SKM-1 treated with dmso at 0.1 percent for 144 hours (cell line): ENCODE data around the gene CMTR1.
A peak's percentile ranks its signal among the peaks of the same experiment; 100 is the strongest.

Source experiments
- DNase-seq: peaks from one replicate; lab custom pipeline; 2025; ENCODE audit not compliant: unreplicated experiment; lab: John Stamatoyannopoulos, UW

Gene CMTR1

GRCh38 chr6:37477656-37478435 is 44.8 kb downstream of the CMTR1 start:
- DNase-seq: no peak

DNA sequence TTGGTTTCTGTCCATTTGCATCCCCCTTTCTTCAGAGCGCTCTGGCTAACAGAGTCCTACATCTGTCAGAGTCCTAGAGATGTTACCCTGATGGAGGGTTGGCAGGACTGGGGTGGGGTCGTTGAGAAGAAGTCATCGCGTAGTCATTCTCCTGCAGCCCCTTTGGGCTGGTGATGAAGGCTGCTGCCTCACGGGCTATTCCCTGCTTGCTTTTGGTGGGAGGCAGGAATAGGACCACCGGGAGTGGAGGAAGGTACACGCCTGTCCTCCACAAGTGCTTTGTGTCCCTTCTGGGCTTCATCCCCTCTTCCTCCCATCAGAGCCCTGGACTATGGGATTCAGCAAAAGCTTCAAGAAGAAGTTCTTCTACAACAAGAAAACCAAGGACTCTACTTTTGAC is 45.8 kb downstream of the CMTR1 start:
- DNase-seq: no peak

DNA sequence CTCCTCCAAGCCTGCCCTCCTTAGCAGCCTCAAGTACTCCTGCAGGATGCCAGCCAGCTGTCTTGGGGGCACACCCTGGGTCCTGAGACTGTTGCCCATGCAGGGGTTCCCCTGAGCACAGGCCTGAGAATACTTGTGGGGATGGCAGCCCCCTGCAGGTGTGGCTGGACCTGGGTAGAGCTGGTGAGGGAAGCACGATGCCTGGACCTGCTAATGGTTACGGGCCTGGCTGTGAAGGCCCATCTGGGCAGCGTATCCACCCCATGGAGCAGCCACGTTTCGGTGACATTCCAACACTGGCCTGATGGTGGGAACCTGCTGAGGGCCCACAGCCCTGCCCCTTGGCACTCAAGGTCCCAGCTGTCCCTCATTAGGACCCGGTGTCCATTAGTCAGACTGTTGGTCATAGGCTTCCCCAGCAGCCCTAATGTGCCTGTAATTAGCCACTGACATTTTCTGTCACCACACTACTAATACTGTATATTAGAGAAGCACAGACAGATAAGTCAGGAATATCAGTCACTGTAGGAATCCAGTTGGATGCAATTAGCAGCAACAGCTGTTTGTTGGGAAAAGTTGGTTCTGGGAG is 46.3 kb downstream of the CMTR1 start:
- no peak for DNase-seq

DNA sequence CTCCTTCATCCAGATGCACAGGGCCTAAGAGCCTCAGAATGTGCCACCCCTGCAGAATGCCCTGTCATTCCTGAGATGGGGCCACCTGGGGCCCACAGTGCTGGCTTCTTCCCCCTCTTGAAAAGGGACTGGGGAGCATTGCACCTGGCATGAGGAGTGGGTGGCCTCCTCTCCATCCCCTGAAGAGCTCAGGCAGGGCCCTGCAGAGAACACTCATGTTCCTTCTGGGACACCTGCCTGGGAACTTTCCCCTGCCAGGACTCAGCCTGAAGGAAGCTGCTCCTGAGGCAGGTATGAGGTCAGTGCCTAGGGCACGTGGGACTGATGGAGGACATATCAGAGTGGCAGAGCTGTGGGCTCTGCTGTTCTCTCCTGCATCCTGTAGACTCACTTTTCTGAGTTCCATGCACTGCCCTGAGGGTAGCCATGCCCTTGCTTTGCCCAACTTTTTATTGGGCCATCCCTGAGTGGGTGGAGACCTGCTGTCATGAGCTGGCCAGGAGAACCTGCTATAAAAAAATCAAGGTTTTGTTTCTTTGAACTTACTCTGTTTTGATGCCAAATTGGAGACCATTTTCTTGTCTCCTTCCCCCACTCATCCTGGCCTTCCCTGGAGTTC is 47.2 kb downstream of the CMTR1 start:
- no peak for DNase-seq

DNA sequence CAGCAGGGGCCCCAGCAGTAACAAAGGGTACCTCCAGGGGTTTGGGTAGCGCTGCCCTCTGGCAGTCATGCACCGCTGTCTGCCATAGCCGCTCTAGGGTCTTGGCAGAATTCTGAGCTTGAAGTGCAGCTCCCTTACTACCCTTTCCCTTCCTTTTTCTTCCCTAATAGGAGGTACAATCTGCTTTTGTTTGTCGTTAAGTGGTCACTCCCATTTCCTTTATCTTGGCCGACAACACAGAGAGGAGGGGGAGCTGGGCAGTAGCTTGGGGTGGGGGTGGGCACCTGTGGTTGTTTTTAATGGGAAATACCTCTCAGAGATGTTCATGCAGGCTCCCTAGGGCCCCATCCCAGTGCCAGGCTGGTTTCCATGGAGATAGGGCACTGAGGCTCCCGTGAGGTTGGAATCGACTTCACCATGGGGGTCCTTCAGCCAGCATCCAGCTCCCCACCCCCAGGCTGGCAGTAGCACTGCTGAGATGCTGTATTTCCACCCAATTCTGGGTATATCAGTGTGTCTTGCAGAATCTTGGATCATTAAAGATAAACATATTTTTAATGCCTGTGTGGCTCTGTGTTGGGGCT is 48.0 kb downstream of the CMTR1 start:
- DNase-seq: no peak

DNA sequence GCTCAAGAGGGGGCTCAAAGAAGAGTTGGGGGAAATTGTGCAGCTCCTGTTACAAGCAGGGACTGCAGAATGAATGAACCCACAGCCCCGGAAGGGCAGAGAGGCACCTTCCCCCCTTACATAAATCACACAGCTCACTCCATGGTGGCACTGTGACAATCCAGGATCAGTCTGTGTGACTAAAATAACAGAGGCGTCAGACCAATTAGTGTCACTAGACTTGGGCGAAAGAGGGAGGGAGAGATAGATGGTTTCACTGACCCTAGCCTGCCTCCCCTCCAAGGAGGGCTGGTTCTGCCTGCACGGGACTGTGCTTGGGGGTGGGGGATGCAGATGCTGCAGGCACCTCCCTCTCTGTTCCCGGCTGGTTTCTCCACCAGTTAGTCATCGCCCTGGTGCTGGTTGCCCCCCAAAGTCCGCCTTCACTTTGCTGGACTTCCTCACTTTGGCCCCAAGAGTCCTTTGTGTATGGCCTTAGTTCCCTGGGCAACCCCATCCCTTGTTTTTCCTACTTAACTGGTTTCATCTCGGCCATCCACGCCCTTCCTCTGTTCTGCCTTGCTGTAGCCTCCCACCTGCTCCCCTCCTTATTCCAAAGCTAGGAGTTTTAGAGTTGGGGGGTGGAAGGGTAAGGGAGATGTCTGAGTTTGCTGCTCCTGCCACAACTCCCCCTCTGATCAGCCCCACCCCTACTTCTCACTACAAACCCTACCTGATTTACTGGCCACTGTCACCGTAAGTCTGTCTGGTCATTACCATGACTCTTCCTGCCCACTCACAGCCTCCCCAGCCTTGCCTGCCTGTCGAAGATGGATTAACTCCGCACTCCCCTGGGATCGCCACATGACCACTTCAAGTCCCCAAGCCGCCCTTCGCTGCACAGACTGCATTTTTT is 48.9 kb downstream of the CMTR1 start:
- no peak for DNase-seq

- DNase-seq: no peak
Measured at GRCh38 chr6:37482606-37483251, 49.7 kb downstream of the CMTR1 start.

GRCh38 chr6:37483252-37483901 is 50.4 kb downstream of the CMTR1 start:
- no peak for DNase-seq

GRCh38 chr6:37483917-37484785 is 51.1 kb downstream of the CMTR1 start:
- DNase-seq: peak; percentile 22

DNA sequence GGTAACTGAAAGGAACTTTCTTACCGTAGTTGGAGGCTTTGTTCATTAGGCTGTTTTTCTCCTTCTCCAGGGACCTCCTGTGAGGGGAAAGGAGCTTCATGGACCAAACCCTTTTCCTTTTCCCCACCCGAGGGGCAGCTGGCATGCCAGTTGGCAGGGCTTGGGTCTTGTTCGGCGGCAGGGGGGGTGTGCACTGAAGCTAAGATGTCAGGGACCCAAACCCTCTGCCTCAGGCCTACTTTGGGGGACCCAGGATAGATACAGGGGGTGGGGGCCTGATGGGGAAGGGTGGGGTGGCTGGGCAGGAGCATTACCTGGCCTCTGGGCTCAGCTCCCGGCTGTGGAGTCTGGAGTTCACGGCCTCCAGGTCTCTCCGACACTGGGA is 51.8 kb downstream of the CMTR1 start:
- DNase-seq: no peak

DNA sequence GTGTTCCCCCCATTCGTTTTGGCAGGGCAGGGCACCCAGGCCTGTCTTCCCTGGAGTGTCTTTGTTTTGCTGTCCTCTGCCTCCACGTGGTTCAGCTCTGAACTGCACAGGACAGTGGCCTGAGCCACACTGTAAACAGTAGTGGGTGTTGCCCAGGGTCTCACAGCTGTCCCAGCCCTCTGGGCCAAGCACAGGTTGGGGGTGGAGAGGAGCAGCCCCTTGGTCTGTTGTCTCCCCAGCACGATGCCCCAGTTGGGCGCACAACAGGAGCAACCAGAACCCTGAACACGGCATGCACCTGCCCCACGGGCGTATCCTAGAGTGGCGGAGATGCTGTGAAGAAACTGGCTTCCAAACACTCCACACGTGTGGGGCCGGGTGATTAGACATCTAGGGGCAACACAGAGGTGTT is 52.3 kb downstream of the CMTR1 start:
- DNase-seq: no peak

GRCh38 chr6:37486121-37486839 is 53.3 kb downstream of the CMTR1 start:
- no peak for DNase-seq

DNA sequence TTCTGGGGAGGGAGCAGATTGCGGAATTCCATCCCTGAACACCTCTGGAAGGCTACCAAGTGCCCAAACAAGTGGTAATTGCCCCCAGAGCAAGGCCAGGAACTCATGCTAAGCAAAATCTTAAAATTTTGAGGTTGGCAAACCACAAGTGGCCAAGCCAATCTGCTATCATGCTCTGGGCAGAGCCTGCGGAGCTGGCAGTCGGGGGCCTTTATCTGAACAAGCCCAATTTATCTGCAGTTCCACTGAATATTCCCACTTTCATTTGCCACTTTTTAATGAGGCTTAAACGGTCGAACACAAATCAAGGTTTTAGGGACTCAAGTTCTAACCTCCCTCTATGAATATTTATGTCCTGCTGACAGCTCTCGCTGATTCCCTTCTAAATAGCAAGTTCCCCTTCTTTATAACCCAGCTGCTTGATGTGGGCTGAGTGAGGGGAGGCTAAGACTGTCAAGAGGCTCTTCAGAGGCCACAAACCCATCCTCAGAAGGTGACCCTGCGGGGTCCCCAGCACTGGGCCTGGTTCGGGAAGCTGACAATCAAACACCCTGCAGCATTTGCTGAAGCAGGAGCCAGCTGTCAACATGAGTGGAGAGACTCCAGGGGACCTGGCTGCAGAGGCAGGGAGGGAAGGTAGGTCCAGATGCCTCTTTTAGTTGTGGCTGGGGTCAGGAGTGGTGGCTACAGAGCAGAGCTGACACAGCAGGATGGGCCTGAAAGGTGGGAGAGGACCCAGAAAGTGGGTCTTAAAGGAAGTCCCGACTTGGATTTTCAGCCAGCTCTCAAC is 54.8 kb downstream of the CMTR1 start:
- DNase-seq: no peak

GRCh38 chr6:37488476-37488875 is 55.5 kb downstream of the CMTR1 start:
- no peak for DNase-seq

- DNase-seq: no peak
Measured at GRCh38 chr6:37489697-37490336, 56.8 kb downstream of the CMTR1 start.

- no peak for DNase-seq
Measured at GRCh38 chr6:37490536-37491170, 57.6 kb downstream of the CMTR1 start.
